ENCODE measurements around the gene CCDC14.

CCDC14 gene

DNA sequence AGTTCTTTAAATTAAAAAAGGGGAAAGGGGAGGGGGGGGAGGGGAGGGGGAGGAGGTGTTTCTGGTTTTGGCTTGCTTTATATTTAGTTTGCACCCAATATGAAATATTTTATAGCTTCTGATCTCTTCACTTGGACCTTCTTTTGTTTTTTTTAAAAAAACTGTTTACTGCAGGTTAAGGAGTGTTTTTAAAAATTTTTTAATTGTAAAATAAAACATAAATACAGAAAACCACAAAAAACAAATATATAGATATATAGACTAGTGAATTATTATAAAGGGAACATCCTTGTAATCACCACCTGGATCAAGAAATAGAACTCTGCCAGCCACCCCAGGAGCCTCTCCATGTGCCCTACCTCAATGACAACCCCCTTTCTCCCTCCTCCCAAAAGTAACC lies 76.0 kb downstream of the CCDC14 start:
- H3F3A ChIP-seq (ENCODE audit: low read depth): no peaks in the 10 kb centered on the region
- H3K9me3 ChIP-seq (ENCODE audit: insufficient read depth, low read depth, low read length): no peaks in the 10 kb centered on the region
- H3K27me3 ChIP-seq (ENCODE audit: insufficient read depth, low read length, poor library complexity, severe bottlenecking): no peaks in the 10 kb centered on the region
- H3K4me1 ChIP-seq (ENCODE audit: insufficient read depth, low read length, poor library complexity, severe bottlenecking): peaks cover 38% of the 10 kb centered on the region
- H3K4me3 ChIP-seq (ENCODE audit: low read length, poor library complexity, severe bottlenecking): peak overlapping the region; percentile 78
- H3K36me3 ChIP-seq (ENCODE audit: insufficient read depth, low read length): no peaks in the 10 kb centered on the region
- H3K79me2 ChIP-seq (ENCODE audit: insufficient read depth, low read length): no peaks in the 10 kb centered on the region
- TF ChIP-seq, protein P1, sequence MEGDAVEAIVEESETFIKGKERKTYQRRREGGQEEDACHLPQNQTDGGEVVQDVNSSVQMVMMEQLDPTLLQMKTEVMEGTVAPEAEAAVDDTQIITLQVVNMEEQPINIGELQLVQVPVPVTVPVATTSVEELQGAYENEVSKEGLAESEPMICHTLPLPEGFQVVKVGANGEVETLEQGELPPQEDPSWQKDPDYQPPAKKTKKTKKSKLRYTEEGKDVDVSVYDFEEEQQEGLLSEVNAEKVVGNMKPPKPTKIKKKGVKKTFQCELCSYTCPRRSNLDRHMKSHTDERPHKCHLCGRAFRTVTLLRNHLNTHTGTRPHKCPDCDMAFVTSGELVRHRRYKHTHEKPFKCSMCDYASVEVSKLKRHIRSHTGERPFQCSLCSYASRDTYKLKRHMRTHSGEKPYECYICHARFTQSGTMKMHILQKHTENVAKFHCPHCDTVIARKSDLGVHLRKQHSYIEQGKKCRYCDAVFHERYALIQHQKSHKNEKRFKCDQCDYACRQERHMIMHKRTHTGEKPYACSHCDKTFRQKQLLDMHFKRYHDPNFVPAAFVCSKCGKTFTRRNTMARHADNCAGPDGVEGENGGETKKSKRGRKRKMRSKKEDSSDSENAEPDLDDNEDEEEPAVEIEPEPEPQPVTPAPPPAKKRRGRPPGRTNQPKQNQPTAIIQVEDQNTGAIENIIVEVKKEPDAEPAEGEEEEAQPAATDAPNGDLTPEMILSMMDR (conservative IDR thresholded peaks at IDR 0.05; ENCODE audit: low read length): no peak
- no peak for TF ChIP-seq EZH2phosphoT487 (IDR thresholded peaks at IDR 0.05; ENCODE audit: borderline replicate concordance)
- no peaks in the 10 kb centered on the region for H4K20me1 ChIP-seq (ENCODE audit: insufficient read depth, low read length, poor library complexity, severe bottlenecking)
- peak overlapping the region; percentile 70 for H3K4me2 ChIP-seq (ENCODE audit: low read depth, low read length, poor library complexity, severe bottlenecking)
- H3K9ac ChIP-seq (ENCODE audit: low read depth, low read length, poor library complexity, severe bottlenecking): peak overlapping the region; percentile 50
- peak overlapping the region; percentile 88; the same call in 1 of the 2 replicates for H2AFZ ChIP-seq (ENCODE audit: low read length)
- no peaks in the 10 kb centered on the region for H3K9me2 ChIP-seq (replicated peaks; ENCODE audit: low read depth, low read length)

- H3K4me1 ChIP-seq (ENCODE audit: insufficient read depth, low read length, poor library complexity, severe bottlenecking): peaks cover 38% of the 10 kb centered on the region
- peak within 1 kb of the TSS; percentile 78 for H3K4me3 ChIP-seq (ENCODE audit: low read length, poor library complexity, severe bottlenecking)
- no peaks in the 10 kb centered on the region for H3K36me3 ChIP-seq (ENCODE audit: insufficient read depth, low read length)
- H2AFZ ChIP-seq (ENCODE audit: low read length): peak within 1 kb of the TSS; percentile 88
- peak within 1 kb of the TSS; percentile 63 for H3K9ac ChIP-seq (ENCODE audit: low read depth, low read length, poor library complexity, severe bottlenecking)
- TF ChIP-seq, protein P1 (conservative IDR thresholded peaks at IDR 0.05; ENCODE audit: low read length): no peak
- no peak for TF ChIP-seq EZH2phosphoT487 (IDR thresholded peaks at IDR 0.05; ENCODE audit: borderline replicate concordance)
- no peaks in the 10 kb centered on the region for H3K9me3 ChIP-seq (ENCODE audit: insufficient read depth, low read depth, low read length)
- no peaks in the 10 kb centered on the region for H3K27me3 ChIP-seq (ENCODE audit: insufficient read depth, low read length, poor library complexity, severe bottlenecking)
- no peaks in the 10 kb centered on the region for H3K79me2 ChIP-seq (ENCODE audit: insufficient read depth, low read length)
- H3F3A ChIP-seq (ENCODE audit: low read depth): no peaks in the 10 kb centered on the region
- no peaks in the 10 kb centered on the region for H3K9me2 ChIP-seq (replicated peaks; ENCODE audit: low read depth, low read length)
- H4K20me1 ChIP-seq (ENCODE audit: insufficient read depth, low read length, poor library complexity, severe bottlenecking): no peaks in the 10 kb centered on the region
- peak within 1 kb of the TSS; percentile 74 for H3K4me2 ChIP-seq (ENCODE audit: low read depth, low read length, poor library complexity, severe bottlenecking)
Measured at GRCh38 chr3:123884203-123884831, 76.7 kb downstream of the CCDC14 start, which contains the start of gene MYLK. MYLK (minus strand) TSS chr3:123884332; CDS start chr3:123793841, 90,491 bp downstream.

DNA sequence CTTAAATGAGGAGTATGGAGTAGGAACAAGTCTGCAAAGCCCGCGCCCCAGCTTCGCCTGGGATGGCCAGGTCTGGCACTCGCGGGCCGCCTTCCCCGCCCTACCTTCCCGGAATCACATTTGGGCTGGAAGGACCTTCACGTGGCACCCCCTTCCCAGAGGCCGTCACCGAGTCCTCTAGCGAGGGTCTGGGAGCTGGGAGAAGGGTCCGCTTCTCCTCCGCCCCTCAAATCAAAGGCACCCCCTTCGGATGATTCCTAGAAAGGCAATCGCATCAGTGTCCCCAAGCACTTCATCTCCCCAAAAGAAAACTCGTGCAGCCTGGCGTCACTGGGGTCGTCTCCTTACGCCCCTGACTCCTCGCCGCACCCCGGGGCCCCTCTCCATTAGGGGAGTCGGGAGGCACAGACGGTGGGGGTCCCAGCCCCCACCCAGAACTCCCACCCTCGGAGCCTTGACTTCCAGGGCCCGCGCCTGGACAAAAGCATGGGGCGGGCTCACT lies 77.3 kb downstream of the CCDC14 start:
- H3K4me3 ChIP-seq (ENCODE audit: low read length, poor library complexity, severe bottlenecking): peak overlapping the region; percentile 64
- H3F3A ChIP-seq (ENCODE audit: low read depth): no peaks in the 10 kb centered on the region
- no peaks in the 10 kb centered on the region for H3K36me3 ChIP-seq (ENCODE audit: insufficient read depth, low read length)
- peak overlapping the region; percentile 63 for H3K9ac ChIP-seq (ENCODE audit: low read depth, low read length, poor library complexity, severe bottlenecking)
- H2AFZ ChIP-seq (ENCODE audit: low read length): no peak overlapping the region
- H3K27me3 ChIP-seq (ENCODE audit: insufficient read depth, low read length, poor library complexity, severe bottlenecking): no peaks in the 10 kb centered on the region
- H4K20me1 ChIP-seq (ENCODE audit: insufficient read depth, low read length, poor library complexity, severe bottlenecking): no peaks in the 10 kb centered on the region
- no peaks in the 10 kb centered on the region for H3K79me2 ChIP-seq (ENCODE audit: insufficient read depth, low read length)
- H3K4me2 ChIP-seq (ENCODE audit: low read depth, low read length, poor library complexity, severe bottlenecking): peak overlapping the region; percentile 74
- H3K9me3 ChIP-seq (ENCODE audit: insufficient read depth, low read depth, low read length): no peaks in the 10 kb centered on the region
- H3K4me1 ChIP-seq (ENCODE audit: insufficient read depth, low read length, poor library complexity, severe bottlenecking): peaks cover 38% of the 10 kb centered on the region
- TF ChIP-seq EZH2phosphoT487 (IDR thresholded peaks at IDR 0.05; ENCODE audit: borderline replicate concordance): no peak
- no peaks in the 10 kb centered on the region for H3K9me2 ChIP-seq (replicated peaks; ENCODE audit: low read depth, low read length)
